HFF-Myc (cell line): ENCODE results near the gene SORT1.
"Not testable (repeated sequence)": the region's sequence is repeated elsewhere in the genome, so short reads cannot be mapped to it uniquely, and the experiment has no call there.

Experiments
- DNase-seq: peaks from one replicate; pipeline ENCODE4 v3.0.0-alpha.2; 2011; ENCODE audit warnings: low read depth; ENCODE audit errors: extremely low read depth
- H3K4me3 ChIP-seq: replicated peaks from 2 replicates; pipeline ENCODE4 v1.5.1; 2011; ENCODE audit warnings: low read depth, mild to moderate bottlenecking, control low read depth, low read length
- CTCF ChIP-seq: IDR thresholded peaks from 2 replicates; pipeline ENCODE4 v1.5.1; 2012; ENCODE audit warnings: mild to moderate bottlenecking, low read depth, low read length, control low read depth; ENCODE audit errors: missing control alignments

Gene SORT1

GRCh38 chr1:109396871-109397580 is 692 bp downstream of the SORT1 start:
- DNase-seq = no peak
- H3K4me3 ChIP-seq = peak overlapping the region; percentile 40
- TF ChIP-seq CTCF = no peak

GRCh38 chr1:109396513-109396839 is 1.2 kb downstream of the SORT1 start:
- no peak overlapping the region for H3K4me3 ChIP-seq
- TF ChIP-seq CTCF = no peak
- no peak for DNase-seq

GRCh38 chr1:109395602-109396512 is 1.9 kb downstream of the SORT1 start:
- TF ChIP-seq CTCF = no peak
- no peak overlapping the region for H3K4me3 ChIP-seq
- DNase-seq = no peak

GRCh38 chr1:109395282-109395599 is 2.5 kb downstream of the SORT1 start:
- H3K4me3 ChIP-seq, DNase-seq: not testable (repeated sequence)

GRCh38 chr1:109394591-109395281 is 3.0 kb downstream of the SORT1 start:
- no peak overlapping the region for H3K4me3 ChIP-seq
- no peak for TF ChIP-seq CTCF
- DNase-seq = no peak

- no peak for DNase-seq
- no peak overlapping the region for H3K4me3 ChIP-seq
- no peak for TF ChIP-seq CTCF
Measured at GRCh38 chr1:109393617-109394233, 4.0 kb downstream of the SORT1 start.
